ENCODE results near the gene GKN2.

GRCh38 chr2:68989035-68989434, 36.3 kb upstream of the GKN2 start:
- TF ChIP-seq SNAI2 (CRISPR knock-in tag; IDR thresholded peaks at IDR 0.05) = no peak
- no peak for TF ChIP-seq CSDC2 (CRISPR knock-in tag; IDR thresholded peaks at IDR 0.05)

Data from SK-N-SH treated with all-trans-retinoic acid at 6 μM for 48 hours (cell line).